Upper lobe of left lung (tissue), 6 donors: ENCODE results near the gene KCNQ1OT1. TPM values are rescaled to one million over a fixed set of nuclear protein-coding genes. Genes with fewer than 3 reads are reported as not detected.

ENCODE experiments used
- ATAC-seq, 2 donors: fragments of 200-7000 bp; cut with Tn5 transposase; one replicate each; pipeline ENCODE4 v1.9.1; 2022; ENCODE audit warnings: mild to moderate bottlenecking in 2 of 2, moderate library complexity in 2 of 2; ENCODE audit not compliant: low FRiP score in 2 of 2
- DNase-seq, 2 donors: peaks; one replicate each; pipeline ENCODE4 v3.0.0-alpha.2; 2019 to 2020
- H3K27ac ChIP-seq, 4 donors: fragments of 200-600 bp; sonication (generic); one replicate each; pipeline ENCODE4 v1.5.1; 2016 to 2019
- H3K27me3 ChIP-seq, 4 donors: fragments of 200-600 bp; sonication (generic); one replicate each; pipeline ENCODE4 v1.5.1; 2017 to 2019
- H3K36me3 ChIP-seq, 4 donors: fragments of 200-600 bp; sonication (generic); one replicate each; pipeline ENCODE4 v1.5.1; 2016 to 2019
- H3K4me1 ChIP-seq, 4 donors: fragments of 200-600 bp; sonication (generic); one replicate each; pipeline ENCODE4 v1.5.1; 2018 to 2019
- H3K4me3 ChIP-seq, 4 donors: fragments of 200-600 bp; sonication (generic); one replicate each; pipeline ENCODE4 v1.5.1; 2017 to 2019; ENCODE audit warnings: mild to moderate bottlenecking in 2 of 4, moderate library complexity in 1 of 4
- H3K9me3 ChIP-seq, 4 donors: fragments of 200-600 bp; sonication (generic); one replicate each; pipeline ENCODE4 v1.5.1; 2018 to 2019
- CTCF ChIP-seq, 6 experiments: fragments of 450-650 bp in 4 of 6; fragments of 200-600 bp in 2 of 6; sonication (generic) in 2 of 6; IDR thresholded peaks; one replicate each; pipeline ENCODE4 v1.5.1; 2016 to 2019; ENCODE audit warnings: antibody characterized with exemption in 6 of 6
- EP300 ChIP-seq, 4 donors: sonication (generic); formaldehyde crosslinking; IDR thresholded peaks; one replicate each; pipeline ENCODE4 v1.5.1; 2017; ENCODE audit warnings: antibody characterized with exemption in 4 of 4, control low read depth in 2 of 4
- POLR2A ChIP-seq, 4 donors: fragments of 450-650 bp; IDR thresholded peaks; one replicate each; pipeline ENCODE4 v1.5.1; 2016 to 2017; ENCODE audit warnings: antibody characterized with exemption in 4 of 4, mild to moderate bottlenecking in 2 of 4
- POLR2AphosphoS5 ChIP-seq, 2 donors: sonication (generic); formaldehyde crosslinking; IDR thresholded peaks; one replicate each; pipeline ENCODE4 v1.5.1; 2017; ENCODE audit warnings: antibody characterized with exemption in 2 of 2
- WGBS, 2 donors: methylation state at CpG; one replicate each; pipeline ENCODE4 v1.1.5; 2017 to 2018; 5-methylcytosine and 5-hydroxymethylcytosine counted together
- total RNA-seq, 6 donors: library from RNA; depleted of rRNA in 4 of 6; stranded (reverse); fragments of >200 nt in 4 of 6; gene quantifications; one replicate each; pipeline versions ENCODE4 v1.1.0 to v1.2.1, GENCODE V29; 2016 to 2021
- donor health status: DM: no; HTN: no; CAD: no; lungs with moderate emphysema.
- donor health status: DM: no; HTN: yes; CAD: no; lungs with severe emphysema.

Gene KCNQ1OT1
- total RNA-seq, 6 donors from 2014 or later = 1.1 to 6.3 (median 4.1) TPM

DNA sequence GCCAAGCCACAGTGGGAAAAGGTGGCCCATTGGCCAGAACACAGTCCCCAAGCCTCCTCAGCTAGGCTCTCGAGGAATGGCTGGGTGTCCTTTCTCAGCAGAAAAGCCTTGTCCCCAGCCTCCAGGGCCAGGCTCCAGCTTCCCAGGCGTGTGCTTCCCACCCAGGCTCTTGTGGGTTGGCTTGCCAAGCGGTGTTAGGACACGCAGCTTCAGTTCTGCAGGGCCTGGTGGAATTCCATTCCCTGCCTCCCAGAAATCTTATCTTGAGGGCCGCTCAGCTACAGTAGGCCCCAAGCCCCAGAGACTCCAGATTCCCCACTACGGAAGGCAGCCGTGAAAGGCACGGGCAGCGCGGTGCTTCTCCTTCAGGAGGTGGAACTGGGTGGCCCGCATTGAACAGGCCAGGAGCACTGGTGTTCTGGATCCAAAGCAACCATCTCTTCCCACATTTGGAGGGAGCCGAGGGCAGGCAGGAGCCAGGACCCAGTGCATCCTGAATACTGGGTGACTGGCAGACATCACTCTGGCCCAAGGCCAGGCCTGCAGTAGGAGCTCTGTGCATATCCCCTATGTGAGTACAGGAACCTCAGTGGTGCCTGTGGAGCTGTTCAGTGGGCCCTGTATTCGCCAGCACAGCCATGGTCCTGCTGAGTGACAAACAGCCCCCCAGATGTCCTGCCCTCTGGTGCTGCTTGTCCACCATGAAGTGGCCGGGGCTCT lies 16.7 kb upstream of the KCNQ1OT1 start:
- Histone ChIP-seq H3K27ac (no peak overlapping the region), H3K9me3 (no peaks in the 10 kb centered on the region), H3K27me3 (no peaks in the 10 kb centered on the region), H3K4me1 (no peaks in the 10 kb centered on the region), H3K36me3 (no peaks in the 10 kb centered on the region), H3K4me3 (no peak overlapping the region)
- DNase-seq (peak in 1 of 2 donors; percentile 31), ATAC-seq (no peak)
- WGBS, 2 donors = 84 to 91% methylated on average over 9 to 13 of the region's 14 CpGs
- TF ChIP-seq EP300 (IDR thresholded peaks at IDR 0.05) (no peak), CTCF (IDR thresholded peaks at IDR 0.05) (no peak), POLR2A (IDR thresholded peaks at IDR 0.05) (no peak), POLR2AphosphoS5 (IDR thresholded peaks at IDR 0.05) (no peak)

DNA sequence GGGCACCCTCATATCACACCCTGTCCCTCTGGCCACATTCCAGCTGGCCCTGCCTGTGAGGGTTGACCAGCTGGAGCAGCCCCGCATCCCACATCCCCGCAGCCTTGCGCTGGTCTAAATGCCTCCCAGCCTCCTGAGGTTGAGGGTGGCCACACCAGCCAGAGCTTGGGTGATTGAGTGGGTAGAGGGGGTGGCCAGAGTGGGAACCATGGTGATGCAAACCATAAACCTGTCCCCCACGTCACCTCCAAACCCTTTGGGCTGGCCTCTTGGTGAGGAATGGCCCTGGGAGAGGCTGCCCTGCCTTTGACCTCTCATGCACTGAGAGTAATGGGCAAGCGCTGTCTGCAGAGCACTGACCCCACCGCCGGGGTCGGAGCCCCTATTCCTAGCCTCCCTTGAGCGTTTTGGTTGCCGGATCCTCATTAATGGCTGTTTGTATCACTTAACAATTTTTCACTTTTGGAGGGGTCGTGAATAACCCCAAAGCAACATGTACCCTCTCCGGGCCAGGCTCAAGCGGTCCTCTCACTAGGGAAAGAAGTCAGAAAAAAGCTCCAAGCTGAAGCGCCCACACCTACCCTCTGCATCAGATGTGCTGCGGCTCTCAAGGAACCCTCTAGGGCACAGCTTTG lies 16.0 kb upstream of the KCNQ1OT1 start:
- no peak overlapping the region for H3K4me3 ChIP-seq
- 94 to 99% methylated on average over 10 to 14 of the region's 15 CpGs for WGBS, 2 donors
- peak in 1 of 2 donors; percentile 35 for DNase-seq
- ATAC-seq = no peak
- no peaks in the 10 kb centered on the region for H3K4me1 ChIP-seq
- no peaks in the 10 kb centered on the region for H3K36me3 ChIP-seq
- TF ChIP-seq EP300 (IDR thresholded peaks at IDR 0.05) (no peak), POLR2A (IDR thresholded peaks at IDR 0.05) (no peak), CTCF (IDR thresholded peaks at IDR 0.05) (no peak), POLR2AphosphoS5 (IDR thresholded peaks at IDR 0.05) (no peak)
- no peak overlapping the region for H3K27ac ChIP-seq
- no peaks in the 10 kb centered on the region for H3K27me3 ChIP-seq
- H3K9me3 ChIP-seq = no peaks in the 10 kb centered on the region

DNA sequence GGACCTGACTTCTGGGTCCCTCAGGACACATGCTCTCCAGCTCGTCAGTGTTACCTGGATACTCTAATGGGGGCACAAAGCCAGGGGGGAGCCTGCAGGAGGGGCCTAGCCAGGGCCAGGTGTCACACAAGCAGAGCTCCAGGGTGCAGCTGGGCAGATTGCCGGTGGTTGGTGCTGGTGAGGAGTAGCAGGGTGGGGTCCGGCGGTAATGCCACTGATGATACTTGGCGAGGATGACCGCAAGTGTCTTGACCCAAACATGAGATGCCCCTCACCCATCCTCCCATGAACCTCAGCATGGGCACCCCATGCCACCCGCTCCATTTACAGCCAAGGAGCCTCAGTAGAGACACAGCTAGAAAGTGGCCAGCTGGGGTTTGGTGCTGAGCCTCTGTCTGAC lies 15.1 kb upstream of the KCNQ1OT1 start:
- Histone ChIP-seq H3K4me3 (no peak overlapping the region), H3K36me3 (no peaks in the 10 kb centered on the region), H3K4me1 (no peaks in the 10 kb centered on the region), H3K9me3 (no peaks in the 10 kb centered on the region), H3K27me3 (no peaks in the 10 kb centered on the region), H3K27ac (no peak overlapping the region)
- 94 to 97% methylated on average over 3 to 7 of the region's 7 CpGs for WGBS, 2 donors
- DNase-seq (no peak), ATAC-seq (no peak)
- TF ChIP-seq CTCF (IDR thresholded peaks at IDR 0.05) (no peak), POLR2AphosphoS5 (IDR thresholded peaks at IDR 0.05) (no peak), EP300 (IDR thresholded peaks at IDR 0.05) (no peak), POLR2A (IDR thresholded peaks at IDR 0.05) (no peak)

DNA sequence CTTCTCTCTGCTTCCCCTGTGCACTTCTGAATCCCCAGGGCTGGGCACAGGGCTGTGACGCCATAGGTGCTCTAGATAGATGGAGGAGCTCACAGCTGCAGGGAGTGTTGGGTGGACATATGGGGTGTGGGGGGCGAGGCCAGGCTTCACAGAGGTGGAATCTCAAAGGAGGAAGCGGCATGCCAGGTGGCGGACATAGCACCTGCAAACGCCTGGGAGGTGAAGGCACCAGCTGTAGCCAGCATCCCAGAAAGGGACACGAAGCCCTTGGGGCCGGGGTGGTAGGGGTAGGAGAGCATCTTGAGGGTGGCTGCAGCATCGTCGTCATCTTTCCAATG lies 14.6 kb upstream of the KCNQ1OT1 start:
- H3K36me3 ChIP-seq = no peaks in the 10 kb centered on the region
- WGBS, 2 donors = 93 to 94% methylated on average over 8 to 9 of the region's 9 CpGs
- no peak overlapping the region for H3K4me3 ChIP-seq
- H3K27me3 ChIP-seq = no peaks in the 10 kb centered on the region
- no peak overlapping the region for H3K27ac ChIP-seq
- H3K4me1 ChIP-seq = no peaks in the 10 kb centered on the region
- DNase-seq (no peak), ATAC-seq (no peak)
- no peak for TF ChIP-seq EP300 (IDR thresholded peaks at IDR 0.05)
- no peak for TF ChIP-seq CTCF (IDR thresholded peaks at IDR 0.05)
- no peak for TF ChIP-seq POLR2A (IDR thresholded peaks at IDR 0.05)
- no peak for TF ChIP-seq POLR2AphosphoS5 (IDR thresholded peaks at IDR 0.05)
- no peaks in the 10 kb centered on the region for H3K9me3 ChIP-seq
